HG03103 (cell line): Measurements from ENCODE around the gene RUNDC1.

ENCODE experiments used
- ATAC-seq: cut with Tn5 transposase; IDR thresholded peaks from one replicate; pipeline ENCODE4 v1.9.1; 2021; ENCODE audit warnings: low read depth; ENCODE audit not compliant: unreplicated experiment

Gene RUNDC1

GRCh38 chr17:43033948-43034881, 53.9 kb downstream of the RUNDC1 start:
- ATAC-seq, result no peak

GRCh38 chr17:43034894-43035293, 54.5 kb downstream of the RUNDC1 start:
- ATAC-seq, result no peak

GRCh38 chr17:43039646-43040045, 59.3 kb downstream of the RUNDC1 start:
- ATAC-seq, result no peak

- ATAC-seq, result no peak
Observed at GRCh38 chr17:43040655-43041054, 60.3 kb downstream of the RUNDC1 start.

- ATAC-seq, result no peak
Observed at GRCh38 chr17:43042025-43042628, 61.8 kb downstream of the RUNDC1 start.
